ENCODE measurements around the gene LRP10. TPM values are rescaled to one million over a fixed set of nuclear protein-coding genes. Genes with fewer than 3 reads are reported as not detected.

LRP10 gene
- total RNA-seq, 1 donor from 2014 or later, result 137 TPM

GRCh38 chr14:22918804-22919600 lies 47.5 kb downstream of the LRP10 start, which contains the start of gene RBM23:
RBM23 (minus strand) TSS chr14:22919149.
- Histone ChIP-seq H3K27ac (peak within 1 kb of the TSS; percentile 100), H3K36me3 (peaks cover 0 to 38% of the 10 kb centered on the region in 2 donors), H3K27me3 (no peaks in the 10 kb centered on the region), H3K9me3 (no peaks in the 10 kb centered on the region), H3K4me1 (peaks cover 39% of the 10 kb centered on the region), H3K4me3 (peak within 1 kb of the TSS; percentile 77 to 91)
- TF ChIP-seq CTCF (IDR thresholded peaks at IDR 0.05), result no peak
- peak; percentile 94 to 98 for TF ChIP-seq POLR2AphosphoS5 (IDR thresholded peaks at IDR 0.05; ENCODE audit: insufficient read depth in 1 of 2, low read depth in 1 of 2)
- peak; percentile 6 to 72 for TF ChIP-seq POLR2A (IDR thresholded peaks at IDR 0.05)
- peak; percentile 99 to 100 for DNase-seq (ENCODE audit: extremely low spot score in 2 of 2)
- intact Hi-C loops (cut with DNase I), result no loop called here

GRCh38 chr14:22919601-22919921 lies 48.0 kb downstream of the LRP10 start:
- H3K4me3 ChIP-seq, result peak overlapping the region; percentile 44 to 91
- intact Hi-C loops (cut with DNase I), result no loop called here

GRCh38 chr14:22920697-22921096 lies 49.2 kb downstream of the LRP10 start:
- H3K27ac ChIP-seq, result no peak overlapping the region
- intact Hi-C loops (cut with DNase I), result no loop called here

More at GRCh38 chr14:22919601-22919921, 48.0 kb downstream of the LRP10 start:
- Histone ChIP-seq H3K36me3 (peaks cover 0 to 43% of the 10 kb centered on the region in 2 donors), H3K4me1 (peaks cover 39% of the 10 kb centered on the region), H3K27ac (peak overlapping the region; percentile 100), H3K27me3 (no peaks in the 10 kb centered on the region), H3K9me3 (no peaks in the 10 kb centered on the region)
- no peak for DNase-seq (ENCODE audit: extremely low spot score in 2 of 2)
- TF ChIP-seq POLR2A (IDR thresholded peaks at IDR 0.05) (no peak), CTCF (IDR thresholded peaks at IDR 0.05) (no peak)

GRCh38 chr14:22922294-22922693 lies 50.8 kb downstream of the LRP10 start:
- no peak for TF ChIP-seq POLR2A (IDR thresholded peaks at IDR 0.05)
- TF ChIP-seq POLR2AphosphoS5 (IDR thresholded peaks at IDR 0.05; ENCODE audit: insufficient read depth in 1 of 2, low read depth in 1 of 2), result no peak
- TF ChIP-seq CTCF (IDR thresholded peaks at IDR 0.05), result no peak
- no peaks in the 10 kb centered on the region for H3K27me3 ChIP-seq
- H3K4me1 ChIP-seq, result peaks cover 25% of the 10 kb centered on the region
- H3K27ac ChIP-seq, result no peak overlapping the region
- no peak overlapping the region for H3K4me3 ChIP-seq
- DNase-seq (ENCODE audit: extremely low spot score in 2 of 2), result no peak
- peaks cover 0 to 57% of the 10 kb centered on the region in 2 donors for H3K36me3 ChIP-seq
- intact Hi-C loops (cut with DNase I), result no loop called here
- no peaks in the 10 kb centered on the region for H3K9me3 ChIP-seq

More at GRCh38 chr14:22920697-22921096, 49.2 kb downstream of the LRP10 start:
- Histone ChIP-seq H3K36me3 (peaks cover 0 to 52% of the 10 kb centered on the region in 2 donors), H3K27me3 (no peaks in the 10 kb centered on the region), H3K4me1 (peaks cover 31% of the 10 kb centered on the region), H3K9me3 (no peaks in the 10 kb centered on the region), H3K4me3 (no peak overlapping the region)
- no peak for DNase-seq (ENCODE audit: extremely low spot score in 2 of 2)
- TF ChIP-seq POLR2AphosphoS5 (IDR thresholded peaks at IDR 0.05; ENCODE audit: insufficient read depth in 1 of 2, low read depth in 1 of 2), result no peak
- no peak for TF ChIP-seq POLR2A (IDR thresholded peaks at IDR 0.05)
- TF ChIP-seq CTCF (IDR thresholded peaks at IDR 0.05), result no peak

GRCh38 chr14:22923746-22924145 lies 52.2 kb downstream of the LRP10 start:
- Histone ChIP-seq H3K9me3 (no peaks in the 10 kb centered on the region), H3K27ac (no peak overlapping the region), H3K27me3 (no peaks in the 10 kb centered on the region), H3K4me3 (no peak overlapping the region), H3K36me3 (peaks cover 0 to 57% of the 10 kb centered on the region in 2 donors), H3K4me1 (peaks cover 31% of the 10 kb centered on the region)
- DNase-seq (ENCODE audit: extremely low spot score in 2 of 2), result no peak
- intact Hi-C loops (cut with DNase I), result no loop called here
- no peak for TF ChIP-seq POLR2A (IDR thresholded peaks at IDR 0.05)
- TF ChIP-seq CTCF (IDR thresholded peaks at IDR 0.05), result no peak
- no peak for TF ChIP-seq POLR2AphosphoS5 (IDR thresholded peaks at IDR 0.05; ENCODE audit: insufficient read depth in 1 of 2, low read depth in 1 of 2)

All from vagina (tissue), 2 donors.